ENCODE results near the gene TMEM60.
"Not testable (repeated sequence)": the region's sequence is repeated elsewhere in the genome, so short reads cannot be mapped to it uniquely, and the experiment has no call there.

TMEM60 gene, protein sequence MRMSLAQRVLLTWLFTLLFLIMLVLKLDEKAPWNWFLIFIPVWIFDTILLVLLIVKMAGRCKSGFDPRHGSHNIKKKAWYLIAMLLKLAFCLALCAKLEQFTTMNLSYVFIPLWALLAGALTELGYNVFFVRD

GRCh38 chr7:77798394-77799077 lies at the start of gene TMEM60, which contains the start of gene PHTF2:
TSS of gene TMEM60 (minus strand) at chr7:77798434. CDS start at chr7:77794373, 4,061 bp downstream.
TSS of gene PHTF2 (plus strand) at chr7:77798773.
- DNase-seq (ENCODE audit: low read depth in 2 of 2): peak; percentile 83 to 84

GRCh38 chr7:77846317-77847092 lies 48.3 kb upstream of the TMEM60 start:
- no peak for DNase-seq (ENCODE audit: low read depth in 2 of 2)

GRCh38 chr7:77843194-77843593 lies 45.0 kb upstream of the TMEM60 start:
- no peak for DNase-seq (ENCODE audit: low read depth in 2 of 2)

GRCh38 chr7:77839919-77840318 lies 41.7 kb upstream of the TMEM60 start:
- DNase-seq (ENCODE audit: low read depth in 2 of 2): no peak

DNA sequence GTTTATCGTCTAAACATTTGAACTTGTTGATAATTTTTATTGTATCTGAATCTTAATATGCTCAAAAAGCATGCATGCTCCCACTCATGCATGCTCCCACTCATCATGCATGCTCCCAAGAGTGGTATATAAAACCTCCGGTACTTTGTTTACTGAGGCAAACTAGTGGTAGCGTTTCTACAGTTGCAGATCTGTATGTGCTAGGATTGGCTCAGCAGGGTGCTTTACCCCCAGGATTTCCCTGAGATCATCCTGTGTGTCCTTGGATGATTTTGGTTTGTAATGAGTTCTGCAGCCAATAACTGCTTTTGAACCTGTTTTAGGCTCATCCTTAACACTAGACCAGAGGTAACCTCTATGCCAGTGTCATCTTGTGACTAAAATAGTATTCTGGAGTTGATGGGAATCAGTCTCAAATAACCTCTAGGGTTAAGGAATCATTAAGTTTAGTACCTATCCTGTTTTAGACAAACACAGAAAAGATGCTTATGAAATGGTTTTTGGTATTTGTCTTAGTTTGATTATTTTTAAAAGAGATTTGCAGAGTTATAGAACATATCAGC lies 40.8 kb upstream of the TMEM60 start:
- no peak for DNase-seq (ENCODE audit: low read depth in 2 of 2)

DNA sequence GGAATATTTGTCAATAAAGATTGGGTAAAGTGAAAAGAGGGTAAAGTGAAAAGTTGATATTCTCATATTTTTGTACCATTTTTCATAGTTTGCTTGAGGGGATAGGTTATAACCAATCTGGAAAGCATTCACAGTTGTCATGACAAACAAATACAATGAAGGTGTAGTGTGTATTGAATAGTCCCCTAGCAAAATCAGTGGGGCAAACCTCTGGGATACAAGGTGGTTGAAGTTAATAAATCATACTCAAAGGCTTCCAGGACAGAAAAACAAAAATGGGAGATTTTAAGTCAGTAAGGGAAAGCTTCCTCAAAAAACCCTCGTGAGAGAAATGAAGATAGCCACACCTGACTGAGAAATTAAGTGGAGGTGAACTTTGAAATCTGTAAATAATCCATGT lies 39.7 kb upstream of the TMEM60 start:
- no peak for DNase-seq (ENCODE audit: low read depth in 2 of 2)

GRCh38 chr7:77837275-77837674 lies 39.0 kb upstream of the TMEM60 start:
- no peak for DNase-seq (ENCODE audit: low read depth in 2 of 2)

DNA sequence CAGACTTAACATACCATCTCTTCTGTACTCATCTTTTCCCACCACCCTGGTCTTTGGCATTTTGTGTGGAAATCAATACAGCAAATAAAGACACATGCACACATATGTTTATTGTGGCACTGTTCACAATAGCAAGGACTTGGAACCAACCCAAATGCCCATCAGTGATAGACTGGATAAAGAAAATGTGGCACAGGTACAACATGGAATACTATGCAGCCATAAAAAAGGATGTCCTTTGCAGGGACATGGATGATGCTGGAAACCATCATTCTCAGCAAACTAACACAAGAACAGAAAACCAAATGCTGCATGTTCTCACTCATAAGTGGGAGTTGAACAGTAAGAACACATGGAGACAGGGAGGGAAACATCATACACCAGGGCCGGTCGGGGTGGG lies 38.2 kb upstream of the TMEM60 start:
- DNase-seq (ENCODE audit: low read depth in 2 of 2): not testable (repeated sequence)

- no peak for DNase-seq (ENCODE audit: low read depth in 2 of 2)
These were observed 34.9 kb upstream of the TMEM60 start for GRCh38 chr7:77833136-77833535.

- no peak for DNase-seq (ENCODE audit: low read depth in 2 of 2)
These were observed 33.7 kb upstream of the TMEM60 start for GRCh38 chr7:77831953-77832352.

GRCh38 chr7:77831481-77831880 lies 33.2 kb upstream of the TMEM60 start:
- DNase-seq (ENCODE audit: low read depth in 2 of 2): no peak

GRCh38 chr7:77830649-77831355 lies 32.6 kb upstream of the TMEM60 start:
- DNase-seq (ENCODE audit: low read depth in 2 of 2): no peak

DNA sequence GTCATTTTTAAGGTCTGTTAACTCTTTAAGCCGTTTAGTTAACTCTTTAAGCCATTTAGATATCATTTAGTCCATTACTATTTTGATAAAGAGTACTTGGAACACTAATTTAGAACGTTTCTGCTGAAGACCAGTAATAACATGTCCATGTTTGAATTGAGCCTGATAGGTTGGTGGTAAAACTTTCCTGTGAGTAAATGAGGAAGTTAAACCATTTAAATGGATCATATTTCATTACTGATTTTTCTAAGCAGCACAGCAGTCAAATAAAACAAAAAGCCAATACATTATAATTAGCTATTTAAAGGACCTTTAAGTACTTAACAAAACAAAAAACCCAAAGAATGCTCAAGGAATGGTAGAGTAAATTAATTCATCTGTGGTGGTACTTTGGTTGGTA lies 29.8 kb upstream of the TMEM60 start:
- DNase-seq (ENCODE audit: low read depth in 2 of 2): no peak

DNA sequence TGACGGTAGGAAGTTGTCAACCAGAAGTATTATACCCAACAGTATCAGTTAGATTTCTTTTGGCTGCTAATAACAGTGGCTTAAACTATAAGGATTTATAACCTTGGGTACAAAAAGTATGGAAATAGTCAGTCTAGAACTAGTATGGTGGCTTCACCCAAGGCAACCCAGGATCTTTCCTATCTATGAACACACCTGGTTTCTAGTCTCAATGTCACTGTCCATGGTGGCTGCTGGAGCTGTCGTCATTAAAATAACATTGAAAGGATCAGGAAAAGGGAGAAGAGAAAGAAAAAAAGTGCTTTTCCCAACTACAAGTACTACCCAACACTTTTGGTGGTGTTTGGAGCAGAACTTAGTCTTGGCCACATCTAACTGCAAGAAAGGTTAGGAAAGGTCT lies 28.1 kb upstream of the TMEM60 start:
- DNase-seq (ENCODE audit: low read depth in 2 of 2): no peak

- no peak for DNase-seq (ENCODE audit: low read depth in 2 of 2)
These were observed 26.9 kb upstream of the TMEM60 start for GRCh38 chr7:77825131-77825530.

- no peak for DNase-seq (ENCODE audit: low read depth in 2 of 2)
These were observed 26.4 kb upstream of the TMEM60 start for GRCh38 chr7:77824636-77825035.

- no peak for DNase-seq (ENCODE audit: low read depth in 2 of 2)
These were observed 25.6 kb upstream of the TMEM60 start for GRCh38 chr7:77823787-77824186.

DNA sequence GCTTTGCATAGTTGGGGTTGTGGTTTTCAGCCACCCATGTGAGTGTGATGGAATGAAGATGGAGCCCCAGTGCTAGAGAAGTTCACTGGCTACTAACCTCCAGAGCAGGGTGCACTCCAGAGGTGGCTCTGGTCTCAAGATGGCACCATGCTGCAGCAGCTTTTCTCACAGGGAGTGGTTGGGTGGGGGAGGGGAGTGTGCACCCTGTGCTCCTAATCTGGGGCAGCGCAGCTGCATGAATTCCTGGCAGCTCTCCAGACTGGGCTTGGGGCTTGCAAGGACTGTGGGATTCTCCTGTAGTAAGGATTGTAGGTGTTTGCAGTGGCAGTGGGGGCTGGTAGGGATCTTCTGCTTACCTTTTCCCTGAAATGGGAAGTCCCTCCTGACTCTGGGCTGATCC lies 24.0 kb upstream of the TMEM60 start:
- DNase-seq (ENCODE audit: low read depth in 2 of 2): no peak

DNA sequence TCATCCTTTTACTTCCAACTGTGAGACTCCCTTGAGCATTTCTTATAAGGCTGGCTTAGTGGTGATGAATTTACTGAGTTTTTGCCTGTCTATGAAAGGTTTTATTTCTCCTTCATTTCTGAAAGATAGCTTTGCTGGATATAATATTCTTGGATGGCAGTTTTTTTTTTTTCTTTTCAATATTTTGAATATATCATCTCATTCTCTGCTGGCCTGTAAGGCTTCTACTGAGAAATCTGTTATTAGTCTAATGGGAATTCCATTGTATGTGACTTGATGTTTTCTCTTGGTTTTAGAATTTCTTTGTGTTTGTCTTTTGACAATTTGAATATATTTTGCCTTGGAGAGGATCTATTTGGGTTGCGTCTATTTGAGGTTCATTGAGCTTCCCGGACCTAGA lies 22.7 kb upstream of the TMEM60 start:
- no peak for DNase-seq (ENCODE audit: low read depth in 2 of 2)

DNA sequence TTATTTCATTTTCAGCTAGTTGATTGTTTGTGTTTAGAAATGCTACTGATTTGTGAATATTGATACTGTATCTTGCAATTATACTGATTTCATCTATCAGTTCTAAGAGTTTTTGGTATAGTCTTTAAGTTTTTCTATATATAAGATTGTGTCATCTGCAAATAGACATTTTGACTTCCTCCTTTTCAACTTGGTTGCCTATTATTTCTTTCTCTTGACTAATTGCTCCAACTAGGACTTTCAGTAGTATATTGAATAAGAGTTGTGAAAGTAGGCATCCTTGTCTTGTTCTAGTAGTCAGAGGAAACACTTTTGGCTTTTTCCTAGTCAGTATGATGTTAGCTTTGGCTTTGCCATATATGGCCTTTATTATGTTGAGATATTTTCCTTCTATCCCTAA lies 20.8 kb upstream of the TMEM60 start:
- DNase-seq (ENCODE audit: low read depth in 2 of 2): no peak

DNA sequence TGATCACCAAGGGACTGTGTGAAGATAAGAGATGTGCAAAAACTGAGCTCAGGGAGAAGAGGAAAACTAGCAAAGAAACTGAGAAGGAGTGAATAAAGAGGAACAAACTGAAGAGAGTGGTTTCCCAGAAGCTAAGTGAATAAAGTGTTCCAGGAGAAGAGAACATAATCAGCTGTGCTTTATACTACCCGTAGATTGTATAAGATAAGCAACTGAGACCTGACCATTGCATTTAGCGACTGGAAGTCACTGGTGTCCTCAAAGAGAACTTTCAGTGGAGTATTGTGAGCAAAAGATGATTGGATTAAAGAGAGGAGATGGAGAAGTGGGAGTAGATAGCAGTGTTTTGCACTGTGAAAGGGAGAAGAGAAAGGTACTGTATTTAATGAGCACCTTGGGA lies 14.9 kb upstream of the TMEM60 start:
- DNase-seq (ENCODE audit: low read depth in 2 of 2): no peak

DNA sequence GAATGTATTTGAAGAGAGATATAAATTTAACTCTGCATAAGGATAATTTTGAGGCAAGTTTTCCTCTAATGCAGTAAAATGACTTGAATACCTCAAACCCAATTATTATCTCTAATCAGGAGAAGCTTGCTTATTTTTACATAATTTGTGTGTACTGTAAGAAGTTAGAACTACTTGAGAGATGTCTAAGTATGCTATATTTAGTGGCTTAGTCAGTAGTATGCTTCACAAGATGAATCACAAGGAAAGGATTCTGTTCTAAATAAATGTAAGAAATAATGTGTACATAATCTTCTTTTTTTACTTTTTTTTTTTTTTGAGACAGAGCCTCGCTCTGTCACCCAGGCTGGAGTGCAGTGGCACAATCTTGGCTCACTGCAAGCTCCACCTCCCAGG lies 14.1 kb upstream of the TMEM60 start:
- DNase-seq (ENCODE audit: low read depth in 2 of 2): no peak
